NCI-H1105 treated with DMSO at 0.1 percent for 48 hours (cell line): ENCODE results near the gene RPL36A.

Experiments used
- DNase-seq: peaks from one replicate; lab custom pipeline; 2025; lab: John Stamatoyannopoulos, UW

Gene RPL36A

DNA sequence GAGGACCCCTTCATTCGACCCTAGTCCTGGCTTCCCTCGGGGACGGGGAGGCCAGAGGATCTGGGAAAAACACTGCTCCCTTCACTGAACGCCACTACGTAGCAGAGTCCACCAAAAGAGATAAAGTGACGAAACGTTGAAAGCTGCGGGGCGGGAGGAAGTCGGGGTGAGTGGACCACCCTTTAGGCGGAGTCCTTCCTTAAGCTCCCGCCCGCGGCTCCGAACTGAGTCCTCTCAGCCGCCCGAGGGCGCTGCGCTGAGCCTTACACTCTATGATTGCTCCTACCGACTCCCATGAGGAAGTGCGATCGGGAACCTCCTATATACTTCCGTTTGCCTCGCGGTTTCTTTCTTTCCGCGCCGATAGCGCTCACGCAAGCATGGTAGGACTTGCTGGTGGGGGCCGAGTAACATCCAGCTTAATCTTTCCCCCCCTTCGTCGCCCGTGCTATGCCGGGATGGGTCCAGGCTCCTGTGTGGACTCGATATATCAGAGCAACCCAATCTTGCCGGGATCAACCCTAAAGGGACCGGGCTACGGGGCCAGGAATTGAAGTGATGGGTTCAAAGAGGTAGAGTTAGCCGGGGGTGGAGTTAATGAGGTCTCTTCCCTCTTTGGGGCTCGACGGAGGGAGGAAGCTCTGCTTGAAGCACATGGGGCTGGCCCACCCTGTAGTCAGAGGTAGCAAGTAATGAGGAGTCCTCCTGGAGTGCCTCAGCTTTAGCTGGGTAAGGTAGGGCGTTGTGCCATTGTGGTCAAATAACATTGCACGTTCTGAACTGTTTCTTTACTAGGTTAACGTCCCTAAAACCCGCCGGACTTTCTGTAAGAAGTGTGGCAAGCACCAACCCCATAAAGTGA lies at the start of gene RPL36A:
Gene RPL36A, plus strand, starts transcription at position 348 of the 862 bp plus-strand sequence. Its CDS starts 33 bp downstream, at position 381.
- peak; percentile 88 for DNase-seq

DNA sequence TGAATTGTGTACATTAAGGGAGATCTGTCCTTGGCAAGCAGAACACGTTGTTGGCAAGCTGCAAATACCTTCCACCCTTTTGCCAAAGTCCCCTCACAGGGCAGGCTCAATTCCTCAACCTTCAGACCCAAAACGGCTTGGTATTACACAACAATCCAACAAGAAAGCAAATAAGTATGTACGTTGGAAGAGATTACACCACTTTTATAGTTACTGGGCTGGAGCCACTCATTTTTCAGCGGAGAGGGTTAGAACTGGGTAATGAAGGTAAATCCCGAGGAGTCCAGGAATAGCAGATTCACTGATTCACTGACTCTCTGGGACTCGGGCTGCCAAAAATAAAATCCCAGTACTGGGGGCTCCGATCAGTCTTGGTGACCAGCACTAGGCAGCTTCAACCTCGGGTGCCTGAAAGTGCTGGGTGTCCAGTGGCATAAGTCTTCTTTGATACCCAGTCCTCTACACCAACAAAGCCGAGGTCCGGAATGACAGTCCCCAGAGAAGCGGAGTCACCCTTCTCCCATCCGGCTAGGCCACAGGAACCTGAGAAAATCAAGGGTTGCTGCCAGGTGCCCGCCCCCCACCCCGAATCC lies 42.9 kb upstream of the RPL36A start:
- no peak for DNase-seq

DNA sequence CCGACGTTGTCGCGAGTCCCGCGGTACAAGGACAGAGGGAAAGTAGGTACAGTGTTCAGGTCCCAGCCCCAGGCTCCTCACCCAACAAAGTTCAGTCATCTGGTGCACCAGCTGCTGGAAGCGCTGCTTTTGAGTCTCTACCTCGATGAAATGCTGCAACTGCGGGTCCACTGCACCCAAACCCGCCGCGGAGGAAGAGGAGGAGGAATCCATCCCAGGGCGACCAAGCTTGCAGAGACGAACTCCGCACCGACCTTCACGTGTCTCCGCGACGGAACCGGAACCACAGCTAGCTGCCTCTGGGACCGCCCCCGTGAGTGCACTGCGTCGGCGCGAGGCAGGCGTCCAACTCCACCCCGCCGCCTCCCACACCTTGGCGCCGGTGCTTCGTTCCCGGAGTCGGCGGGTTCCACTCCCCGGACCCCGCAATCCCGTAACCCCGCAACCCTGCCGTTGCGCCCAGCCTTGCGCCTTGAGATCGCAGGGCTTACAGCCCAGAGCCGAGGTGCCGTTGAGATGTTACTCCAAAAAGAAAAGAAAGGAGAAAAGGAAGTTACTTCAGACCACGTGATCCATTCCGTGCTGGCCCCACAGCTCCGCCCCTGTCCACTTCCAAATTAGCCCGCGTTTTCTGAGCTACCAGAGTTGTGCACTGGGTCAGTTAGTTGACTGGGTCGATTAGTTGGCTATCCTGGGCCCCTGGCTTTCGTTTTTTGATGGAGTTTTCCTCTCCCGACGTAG lies 42.2 kb upstream of the RPL36A start, which contains the start of gene TIMM8A:
Gene TIMM8A, minus strand, starts transcription at position 291 of the 741 bp plus-strand sequence. Its CDS starts 78 bp downstream, at position 213.
- peak; percentile 53 for DNase-seq

DNA sequence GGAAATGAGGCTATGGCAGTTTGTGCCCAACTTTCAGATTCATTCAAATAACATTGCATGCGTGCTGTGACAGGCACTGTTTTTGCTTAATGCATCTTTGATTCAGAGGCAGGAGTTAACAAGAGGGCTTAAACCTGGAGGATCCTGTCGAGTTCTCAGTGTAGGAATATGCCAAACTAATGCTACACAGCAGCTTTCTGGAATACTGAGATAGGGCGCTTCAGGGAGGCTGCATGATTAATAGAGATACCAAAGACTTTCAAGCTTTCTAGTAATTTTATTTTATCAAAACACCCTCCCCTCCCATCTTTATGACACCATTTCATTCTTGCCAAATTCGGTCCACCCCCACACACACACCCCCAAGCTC lies 41.6 kb upstream of the RPL36A start:
- no peak for DNase-seq

GRCh38 chrX:101357166-101357795 lies 33.5 kb upstream of the RPL36A start:
- no peak for DNase-seq

GRCh38 chrX:101359966-101360365 lies 30.8 kb upstream of the RPL36A start:
- no peak for DNase-seq

- DNase-seq, result no peak
Measured at GRCh38 chrX:101360390-101360789, 30.4 kb upstream of the RPL36A start.

GRCh38 chrX:101362116-101362515 lies 28.7 kb upstream of the RPL36A start:
- no peak for DNase-seq

GRCh38 chrX:101362757-101363156 lies 28.1 kb upstream of the RPL36A start:
- no peak for DNase-seq

DNA sequence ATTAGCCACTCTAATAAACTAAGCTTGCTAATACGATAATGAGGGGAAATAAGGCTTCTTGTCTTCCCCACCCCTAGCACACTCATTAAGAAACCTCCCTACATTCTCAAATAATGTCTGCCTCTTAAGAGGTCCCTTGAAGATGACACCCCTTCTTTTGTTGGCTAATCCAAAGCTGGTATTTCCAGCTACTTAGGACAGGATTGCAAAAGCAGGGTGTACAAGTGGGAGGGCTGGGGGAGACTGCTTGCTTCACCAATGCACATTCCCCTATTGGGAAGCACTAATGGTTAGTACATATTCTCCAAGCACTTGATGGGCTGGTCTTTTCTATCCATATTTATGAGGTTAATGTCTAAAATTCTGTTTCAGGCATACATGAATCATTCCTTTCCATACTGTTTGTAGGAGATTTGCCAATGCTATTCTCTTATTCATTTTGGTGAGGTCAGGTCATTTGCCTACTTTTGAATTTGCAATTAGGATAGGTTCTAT lies 25.5 kb upstream of the RPL36A start:
- DNase-seq, result no peak

- DNase-seq, result no peak
Measured at GRCh38 chrX:101368800-101369199, 22.0 kb upstream of the RPL36A start.

- DNase-seq, result no peak
Measured at GRCh38 chrX:101369687-101370086, 21.1 kb upstream of the RPL36A start.

- DNase-seq, result no peak
Measured at GRCh38 chrX:101370888-101371504, 19.8 kb upstream of the RPL36A start.

DNA sequence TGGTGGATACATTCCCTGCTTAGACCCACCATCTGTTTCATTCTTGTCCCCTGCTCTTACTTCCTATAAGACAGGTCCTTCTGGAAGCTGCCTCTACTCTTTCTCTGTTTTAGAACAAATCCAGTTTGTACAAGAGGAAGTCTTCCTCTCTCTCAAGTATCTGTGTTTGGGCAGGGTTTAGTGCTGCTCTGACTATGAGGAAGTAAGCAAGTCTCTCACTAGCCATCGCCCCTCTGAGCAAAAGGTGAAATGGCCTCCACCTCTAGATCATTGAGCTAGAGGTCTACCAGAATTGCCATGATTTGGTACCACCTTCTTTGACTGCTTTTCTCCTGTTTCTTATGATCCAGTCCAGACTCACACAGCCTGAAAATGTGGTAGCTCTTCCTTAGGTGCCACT lies 13.3 kb upstream of the RPL36A start:
- DNase-seq, result no peak

GRCh38 chrX:101383679-101384205 lies 7.1 kb upstream of the RPL36A start:
- DNase-seq, result no peak

- no peak for DNase-seq
Measured at GRCh38 chrX:101385026-101385684, 5.7 kb upstream of the RPL36A start.

GRCh38 chrX:101385795-101386541 lies 4.8 kb upstream of the RPL36A start, which contains the start of gene BTK:
Gene BTK (minus strand): TSS chrX:101386191. CDS start chrX:101375284, 10,907 bp downstream.
- DNase-seq, result no peak

- DNase-seq, result no peak
Measured at GRCh38 chrX:101386542-101386885, 4.3 kb upstream of the RPL36A start.

GRCh38 chrX:101388604-101389003 lies 2.2 kb upstream of the RPL36A start:
- no peak for DNase-seq

DNA sequence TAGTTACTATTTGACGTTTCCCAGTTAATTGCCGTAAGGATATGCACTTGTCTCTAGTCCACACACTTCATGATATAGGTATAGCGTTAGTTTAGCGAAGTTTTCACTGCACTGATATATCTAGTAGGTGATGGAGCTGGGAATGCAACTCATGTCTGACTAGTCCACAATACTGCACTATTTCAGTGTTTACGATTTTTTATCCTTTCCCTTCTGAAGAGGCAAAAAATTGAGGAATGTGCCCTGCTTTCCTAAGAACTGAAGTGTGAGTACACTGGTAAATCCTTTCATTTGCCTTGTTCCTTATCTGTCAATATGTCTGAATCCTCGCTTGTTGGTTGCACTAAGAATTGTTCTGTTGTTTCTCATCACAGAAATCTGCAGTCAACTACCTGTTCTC lies 1.0 kb downstream of the RPL36A start:
- DNase-seq, result no peak
